IPS-20b (cell line): ENCODE measurements around the gene PLIN3.
A peak's percentile ranks its signal among the peaks of the same experiment; 100 is the strongest.
"Not testable (repeated sequence)": the region's sequence is repeated elsewhere in the genome, so short reads cannot be mapped to it uniquely, and the experiment has no call there.

Experiments
- H3K27ac ChIP-seq: one replicate; pipeline ENCODE4 v1.5.1; 2013; ENCODE audit warnings: low read length
- H3K27me3 ChIP-seq: 2 replicates; pipeline ENCODE4 v1.6.1; 2013; ENCODE audit warnings: mild to moderate bottlenecking, low read length, inconsistent platforms; ENCODE audit not compliant: insufficient read depth
- H3K36me3 ChIP-seq: 2 replicates; pipeline ENCODE4 v1.6.1; 2013; ENCODE audit warnings: low read depth, mild to moderate bottlenecking, inconsistent platforms, low read length, moderate library complexity; ENCODE audit not compliant: insufficient read depth
- H3K4me1 ChIP-seq: 2 replicates; pipeline ENCODE4 v1.6.1; 2013; ENCODE audit warnings: mild to moderate bottlenecking, control low read depth, inconsistent platforms, low read length, moderate library complexity; ENCODE audit not compliant: insufficient read depth
- H3K4me3 ChIP-seq: 2 replicates; pipeline ENCODE4 v1.5.1; 2013; ENCODE audit warnings: mild to moderate bottlenecking, low read length, inconsistent platforms
- H3K9ac ChIP-seq: 2 replicates; pipeline ENCODE4 v1.6.1; 2013; ENCODE audit warnings: low read depth, mild to moderate bottlenecking, inconsistent platforms, low read length, moderate library complexity
- H3K9me3 ChIP-seq: 2 replicates; pipeline ENCODE4 v1.6.1; 2013; ENCODE audit warnings: mild to moderate bottlenecking, low read depth, low read length, inconsistent platforms; ENCODE audit not compliant: insufficient read depth

PLIN3 gene

GRCh38 chr19:4800591-4801081, 66.8 kb downstream of the PLIN3 start:
- no peak overlapping the region for H3K4me3 ChIP-seq
- H3K27me3 ChIP-seq: no peaks in the 10 kb centered on the region
- H3K27ac ChIP-seq: no peak overlapping the region
- H3K9me3 ChIP-seq: no peaks in the 10 kb centered on the region
- H3K36me3 ChIP-seq: peaks cover 17% of the 10 kb centered on the region
- H3K9ac ChIP-seq: no peak overlapping the region
- H3K4me1 ChIP-seq: no peaks in the 10 kb centered on the region

GRCh38 chr19:4795400-4795799, 72.1 kb downstream of the PLIN3 start:
- Histone ChIP-seq H3K36me3 (peaks cover 40% of the 10 kb centered on the region), H3K27ac (no peak overlapping the region), H3K4me3 (no peak overlapping the region), H3K27me3 (no peaks in the 10 kb centered on the region), H3K4me1 (no peaks in the 10 kb centered on the region; the same call in 1 of the 2 replicates), H3K9ac (no peak overlapping the region), H3K9me3 (no peaks in the 10 kb centered on the region)

GRCh38 chr19:4794971-4795370, 72.5 kb downstream of the PLIN3 start:
- peaks cover 40% of the 10 kb centered on the region for H3K36me3 ChIP-seq

GRCh38 chr19:4793278-4793677, 74.2 kb downstream of the PLIN3 start:
- not testable (repeated sequence) for H3K27me3 ChIP-seq, H3K4me3 ChIP-seq, H3K9me3 ChIP-seq, H3K4me1 ChIP-seq, H3K27ac ChIP-seq, H3K9ac ChIP-seq
- H3K36me3 ChIP-seq: peaks cover 40% of the 10 kb centered on the region

More at GRCh38 chr19:4794971-4795370, 72.5 kb downstream of the PLIN3 start:
- Histone ChIP-seq H3K9ac (no peak overlapping the region), H3K27ac (no peak overlapping the region), H3K4me1 (no peaks in the 10 kb centered on the region; the same call in 1 of the 2 replicates), H3K9me3 (no peaks in the 10 kb centered on the region), H3K27me3 (no peaks in the 10 kb centered on the region), H3K4me3 (no peak overlapping the region)

- H3K27ac ChIP-seq: not testable (repeated sequence)
These were observed 74.6 kb downstream of the PLIN3 start for GRCh38 chr19:4792866-4793195.

GRCh38 chr19:4792019-4792865, 75.2 kb downstream of the PLIN3 start:
- peak overlapping the region; percentile 85 for H3K4me3 ChIP-seq
- not testable (repeated sequence) for H3K4me1 ChIP-seq, H3K27me3 ChIP-seq, H3K9me3 ChIP-seq
- H3K9ac ChIP-seq: peak overlapping the region; percentile 91
- peak overlapping the region; percentile 69 for H3K27ac ChIP-seq
- peaks cover 36% of the 10 kb centered on the region for H3K36me3 ChIP-seq

More at GRCh38 chr19:4792866-4793195, 74.6 kb downstream of the PLIN3 start:
- H3K4me1 ChIP-seq, H3K27me3 ChIP-seq, H3K9me3 ChIP-seq: not testable (repeated sequence)
- H3K4me3 ChIP-seq: peak overlapping the region; percentile 85; the same call in 1 of the 2 replicates
- peaks cover 40% of the 10 kb centered on the region for H3K36me3 ChIP-seq
- peak overlapping the region; percentile 91; the same call in 1 of the 2 replicates for H3K9ac ChIP-seq

GRCh38 chr19:4791183-4792018, 76.1 kb downstream of the PLIN3 start, which contains the start of gene FEM1A:
FEM1A (plus strand) TSS chr19:4791734; CDS start chr19:4791855, 121 bp downstream.
- Histone ChIP-seq H3K27ac (peak within 1 kb of the TSS; percentile 69), H3K27me3 (no peaks in the 10 kb centered on the region), H3K4me1 (no peaks in the 10 kb centered on the region; the same call in 1 of the 2 replicates), H3K36me3 (peaks cover 30% of the 10 kb centered on the region), H3K9me3 (no peaks in the 10 kb centered on the region), H3K9ac (peak within 1 kb of the TSS; percentile 91), H3K4me3 (peak within 1 kb of the TSS; percentile 85)
